K562 (cell line): ENCODE results near the gene DYNLT2B. TPM values are rescaled to one million over a fixed set of nuclear protein-coding genes. Genes with fewer than 3 reads are reported as not detected.
A peak's percentile ranks its signal among the peaks of the same experiment; 100 is the strongest.

ENCODE experiments used
- ARID1B ChIP-seq: fragments of 450-650 bp; IDR thresholded peaks from 2 replicates; pipeline ENCODE4 v1.6.1; 2016; ENCODE audit warnings: antibody characterized with exemption, mild to moderate bottlenecking, inconsistent platforms
- ATF4 ChIP-seq: fragments of 450-650 bp; formaldehyde crosslinking; IDR thresholded peaks from 2 replicates; pipeline ENCODE4 v1.4.0; 2022; ENCODE audit warnings: mild to moderate bottlenecking, moderate library complexity
- BRD9 ChIP-seq: fragments of 450-650 bp; IDR thresholded peaks from 2 replicates; pipeline ENCODE4 v1.6.1; 2018; ENCODE audit warnings: low read depth; ENCODE audit not compliant: partially characterized antibody
- FOXK2 ChIP-seq, 2 experiments: fragments of 450-650 bp; IDR thresholded peaks in 1 of 2; conservative IDR thresholded peaks in 1 of 2; 2 replicates each; pipeline ENCODE4 v1.6.1; 2016; ENCODE audit warnings: low read depth in 2 of 2, mild to moderate bottlenecking in 1 of 2
- ILK ChIP-seq: fragments of 450-650 bp; IDR thresholded peaks from 2 replicates; pipeline ENCODE4 v1.6.1; 2016; ENCODE audit warnings: missing genetic modification characterization, low read depth, mild to moderate bottlenecking, missing compliant biosample characterization, moderate library complexity, borderline replicate concordance
- MTA3 ChIP-seq: fragments of 450-650 bp; formaldehyde crosslinking; IDR thresholded peaks from 2 replicates; pipeline ENCODE4 v1.6.1; 2017; ENCODE audit warnings: mild to moderate bottlenecking, borderline replicate concordance
- REST ChIP-seq, 2 experiments: fragments of 450-650 bp; formaldehyde crosslinking in 1 of 2; IDR thresholded peaks; 2 replicates each; pipeline versions ENCODE4 v1.4.0 to v1.6.1; 2014 to 2020; ENCODE audit warnings: mild to moderate bottlenecking in 2 of 2, borderline replicate concordance in 1 of 2, low read depth in 1 of 2
- RNF2 ChIP-seq: sonication (generic); IDR thresholded peaks from 2 replicates; pipeline ENCODE4 v1.6.1; 2016
- RREB1 ChIP-seq: fragments of 250-450 bp; sonication (Bioruptor Pico); IDR thresholded peaks from 2 replicates; pipeline ENCODE4 v1.4.0; 2020
- ZNF133 ChIP-seq: fragments of 250-450 bp; sonication (Bioruptor Pico); IDR thresholded peaks from 2 replicates; pipeline ENCODE4 v1.4.0; 2020; ENCODE audit warnings: mild to moderate bottlenecking
- ZNF174 ChIP-seq: fragments of 250-450 bp; sonication (Bioruptor Pico); IDR thresholded peaks from 2 replicates; pipeline ENCODE4 v1.4.0; 2020; ENCODE audit warnings: mild to moderate bottlenecking
- ZNF584 ChIP-seq: fragments of 200-800 bp; sonication (Bioruptor generic); IDR thresholded peaks from 2 replicates; pipeline ENCODE4 v1.6.1; 2016; ENCODE audit warnings: low read depth, mild to moderate bottlenecking, missing genetic modification characterization, missing compliant biosample characterization
- ZNF830 ChIP-seq: fragments of 250-450 bp; sonication (Bioruptor Pico); IDR thresholded peaks from 2 replicates; pipeline ENCODE4 v1.5.0; 2021; ENCODE audit warnings: mild to moderate bottlenecking
- polyA plus RNA-seq, 8 experiments: library from polyadenylated mRNA; depleted of rRNA in 4 of 8; stranded (reverse) in 5 of 8; unstranded in 3 of 8; fragments of >200 nt; fragmentation: Nextera tagmentation in 2 of 8; fragmentation: Illumina TruSeq in 1 of 8; extraction: Ambion mirVana in 2 of 8; extraction: Trizol in 1 of 8; gene quantifications; 2 replicates each; pipeline versions ENCODE4 v1.2.1 to v1.2.3, GENCODE V29; 2011 to 2014; ENCODE audit warnings: inconsistent platforms in 1 of 8, missing spikeins in 1 of 8
- total RNA-seq, 7 experiments: library from RNA; depleted of rRNA in 6 of 7; stranded (reverse); fragments of >200 nt in 6 of 7; fragmentation: Illumina TruSeq in 2 of 7; extraction: Trizol in 2 of 7; gene quantifications; 2 replicates each; pipeline versions ENCODE4 v1.2.1 to v1.2.3, GENCODE V29; 2011 to 2021; ENCODE audit warnings: low replicate concordance in 1 of 7

Gene DYNLT2B
- total and polyA plus RNA-seq, 9 of the 15 experiments (the other 6 are each of a cell fraction or from before 2014, with no cell fraction given) = 6.5 to 19.9 (median 8.7) TPM

- TF ChIP-seq RREB1 = no peak
- TF ChIP-seq BRD9 = no peak
- no peak for TF ChIP-seq ILK (tag)
- TF ChIP-seq MTA3 = no peak
- no peak; the same call in 1 of the 2 replicates for TF ChIP-seq REST (IDR thresholded peaks at IDR 0.05; ENCODE audit: borderline replicate concordance)
- TF ChIP-seq REST (CRISPR knock-in tag; IDR thresholded peaks at IDR 0.05; ENCODE audit: low read depth) = no peak
- TF ChIP-seq ATF4 (CRISPR knock-in tag) = no peak
- no peak for TF ChIP-seq ZNF133 (CRISPR knock-in tag)
- TF ChIP-seq ARID1B = peak; percentile 81
- TF ChIP-seq ZNF174 (CRISPR knock-in tag) = no peak
- TF ChIP-seq RNF2 = 0 out of 2 replicates have a peak, but pooled peaks have one; percentile 21
- TF ChIP-seq FOXK2 (conservative IDR thresholded peaks at IDR 0.05 in 1 of 2, IDR thresholded peaks at IDR 0.05 in 1 of 2; ENCODE audit: low read depth in 2 of 2) = peak; percentile 58 to 81
- TF ChIP-seq ZNF584 (CRISPR knock-in tag) = no peak
- no peak for TF ChIP-seq ZNF830 (CRISPR knock-in tag)
These were observed 43.5 kb downstream of the DYNLT2B start (continued) for GRCh38 chr3:196274585-196274984.
